ENCODE results near the gene SPTBN4.
A peak's percentile ranks its signal among the peaks of the same experiment; 100 is the strongest.
"Not testable (repeated sequence)": the region's sequence is repeated elsewhere in the genome, so short reads cannot be mapped to it uniquely, and the experiment has no call there.

SPTBN4 gene

DNA sequence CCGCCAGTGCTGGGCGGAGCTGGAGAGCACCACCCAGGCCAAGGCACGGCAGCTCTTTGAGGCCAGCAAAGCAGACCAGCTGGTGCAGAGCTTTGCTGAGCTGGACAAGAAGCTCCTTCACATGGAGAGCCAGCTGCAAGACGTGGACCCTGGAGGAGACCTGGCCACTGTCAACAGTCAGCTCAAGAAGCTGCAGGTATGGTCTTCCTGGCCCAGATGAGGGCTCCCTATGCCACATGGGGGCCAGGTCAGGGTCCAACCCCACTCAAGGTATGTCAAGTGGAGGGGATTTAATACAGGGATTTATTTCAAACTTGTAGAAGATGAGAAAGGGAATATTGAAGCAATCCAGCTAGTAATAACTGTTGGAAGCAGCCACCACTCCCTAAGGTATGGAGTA lies 67.3 kb downstream of the SPTBN4 start:
- no peak for DNase-seq

DNA sequence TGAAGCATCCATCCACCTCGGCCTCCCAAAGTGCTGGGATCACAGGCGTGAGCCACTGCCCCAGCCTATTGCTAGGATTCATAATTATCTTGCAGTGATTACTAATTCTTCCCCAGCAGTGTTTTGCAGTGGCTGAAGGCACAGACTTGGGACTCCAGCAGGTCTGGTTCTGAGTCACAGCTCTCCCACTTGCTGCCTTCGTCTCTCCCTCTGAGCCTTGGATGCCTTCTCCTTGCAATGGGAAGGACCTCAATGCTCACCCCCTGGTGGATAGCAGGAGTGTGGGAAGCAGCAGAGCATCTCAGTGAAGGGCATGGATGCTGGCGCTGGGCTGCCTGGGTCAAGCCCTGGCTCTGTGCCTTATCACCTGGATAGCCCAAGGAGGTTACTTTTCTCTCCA lies 72.3 kb downstream of the SPTBN4 start:
- DNase-seq = no peak

DNA sequence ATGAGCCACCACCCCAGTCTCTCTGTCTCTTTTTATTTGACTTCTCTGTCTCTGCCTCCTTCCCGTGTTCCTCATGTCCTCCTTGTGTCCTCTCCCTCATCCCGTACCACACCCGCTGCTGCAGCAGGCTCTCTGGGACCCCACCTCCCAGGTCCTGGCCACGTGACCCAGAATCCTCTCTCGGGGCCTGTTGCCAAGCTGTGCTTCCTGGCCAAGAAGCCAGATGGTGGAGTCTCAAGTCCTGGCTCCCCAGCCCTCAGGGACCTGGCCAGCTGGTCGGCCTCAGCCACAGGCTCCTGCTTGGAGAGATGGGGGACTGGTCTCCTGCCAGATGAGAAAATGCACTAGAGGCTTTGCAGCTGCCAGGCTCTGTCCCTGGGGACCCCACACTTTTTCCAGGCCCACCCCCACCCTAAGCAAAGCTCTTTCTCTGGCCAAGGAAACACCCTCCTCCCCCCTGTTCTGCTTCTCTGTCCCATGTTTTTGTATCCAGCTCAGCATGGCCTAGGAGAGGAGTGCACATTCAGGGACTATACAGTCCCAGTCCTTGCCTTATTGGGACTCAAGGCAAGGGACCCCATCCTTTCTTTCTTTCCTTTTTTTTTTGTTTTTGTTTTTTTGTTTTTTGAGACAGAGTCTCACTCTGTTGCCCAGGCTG lies 75.5 kb downstream of the SPTBN4 start:
- peak; percentile 38 for DNase-seq

DNA sequence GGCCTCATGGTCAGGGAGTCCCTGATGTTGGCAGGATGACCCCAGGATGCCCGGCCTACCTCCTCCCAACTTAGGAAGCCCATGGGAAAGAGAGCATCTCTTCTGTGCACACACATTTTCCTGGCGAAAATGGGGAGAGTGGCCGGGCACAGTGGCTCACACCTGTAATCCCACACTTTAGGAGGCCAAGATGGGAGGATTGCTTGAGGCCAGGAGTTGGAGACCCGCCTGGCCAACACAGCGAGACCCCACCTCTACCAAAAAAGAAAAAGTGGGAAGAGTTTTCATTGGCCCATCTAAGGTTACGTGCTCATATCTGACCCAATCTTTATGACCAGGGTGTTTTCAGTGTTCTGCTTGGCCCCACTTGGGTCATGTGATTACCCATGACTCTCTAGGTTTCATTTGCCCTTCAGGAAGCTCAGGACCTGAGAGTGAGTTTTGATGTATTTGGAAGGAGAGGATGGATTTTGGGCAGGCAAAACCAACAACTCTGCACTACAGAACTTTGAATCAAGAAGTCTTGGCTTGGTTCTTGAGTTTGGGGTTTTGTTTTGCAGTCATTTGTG lies 76.3 kb downstream of the SPTBN4 start:
- no peak for DNase-seq

DNA sequence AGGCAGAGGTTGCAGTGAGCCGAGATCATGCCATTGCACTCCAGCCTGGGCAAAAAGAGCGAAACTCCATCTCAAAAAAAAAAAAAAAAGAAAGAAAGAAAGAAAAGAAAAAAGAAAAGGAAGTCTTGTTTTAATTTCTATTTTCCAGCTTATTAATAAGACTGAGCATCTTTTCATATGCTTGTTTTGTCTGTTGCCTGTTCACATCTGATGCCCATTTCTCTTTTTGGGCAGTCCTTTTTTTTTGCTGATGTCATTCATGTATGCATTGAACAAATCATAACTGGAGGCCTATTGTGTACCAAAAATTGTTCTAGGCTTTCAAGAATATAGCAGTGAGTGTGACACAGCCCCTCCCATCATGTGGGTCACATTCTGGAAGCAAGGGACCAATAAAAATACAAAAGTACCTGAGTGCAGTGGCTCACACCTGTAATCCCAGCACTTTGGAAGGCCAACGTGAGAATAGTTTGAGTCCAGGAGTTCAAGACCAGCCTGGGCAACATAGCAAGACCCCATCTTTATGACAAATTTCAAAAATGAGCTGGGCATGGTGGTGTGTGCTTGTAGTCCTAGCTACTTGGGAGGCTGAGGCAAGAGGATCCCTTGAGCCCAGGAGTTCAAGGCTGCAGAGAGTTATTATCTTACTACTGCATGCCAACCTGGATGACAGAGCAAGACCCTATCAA lies 79.5 kb downstream of the SPTBN4 start:
- not testable (repeated sequence) for DNase-seq

DNA sequence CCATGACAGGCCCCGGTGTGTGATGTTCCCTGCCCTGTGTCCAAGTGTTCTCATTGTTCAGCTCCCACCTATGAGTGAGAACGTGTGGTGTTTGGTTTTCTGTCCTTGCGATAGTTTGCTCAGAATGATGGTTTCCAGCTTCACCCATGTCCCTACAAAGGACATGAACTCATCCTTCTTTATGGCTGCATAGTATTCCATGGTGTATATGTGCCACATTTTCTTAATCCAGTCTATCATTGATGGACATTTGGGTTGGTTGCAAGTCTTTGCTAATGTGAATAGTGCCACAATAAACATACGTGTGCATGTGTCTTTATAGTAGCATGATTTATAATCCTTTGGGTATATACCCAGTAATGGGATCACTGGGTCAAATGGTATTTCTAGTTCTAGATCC lies 80.4 kb downstream of the SPTBN4 start:
- DNase-seq = not testable (repeated sequence)

DNA sequence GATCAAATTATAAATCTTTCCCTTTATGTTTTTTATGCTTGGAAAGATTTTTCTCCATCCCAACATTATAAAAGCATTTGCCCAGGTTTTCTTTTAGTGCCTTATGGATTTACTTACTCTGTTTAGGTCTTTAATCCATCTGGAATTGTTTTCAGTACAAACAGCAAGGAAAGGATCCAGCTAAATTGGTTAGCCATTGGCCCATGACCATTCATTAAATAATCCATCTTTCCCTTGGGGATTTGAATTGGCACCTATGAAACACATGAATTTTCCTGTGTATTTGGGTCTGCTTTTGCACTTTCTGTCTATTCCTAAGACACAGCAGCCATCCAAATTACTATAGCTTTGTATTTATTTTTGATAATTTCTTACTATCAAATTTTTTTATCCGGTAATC lies 81.0 kb downstream of the SPTBN4 start:
- DNase-seq = no peak

DNA sequence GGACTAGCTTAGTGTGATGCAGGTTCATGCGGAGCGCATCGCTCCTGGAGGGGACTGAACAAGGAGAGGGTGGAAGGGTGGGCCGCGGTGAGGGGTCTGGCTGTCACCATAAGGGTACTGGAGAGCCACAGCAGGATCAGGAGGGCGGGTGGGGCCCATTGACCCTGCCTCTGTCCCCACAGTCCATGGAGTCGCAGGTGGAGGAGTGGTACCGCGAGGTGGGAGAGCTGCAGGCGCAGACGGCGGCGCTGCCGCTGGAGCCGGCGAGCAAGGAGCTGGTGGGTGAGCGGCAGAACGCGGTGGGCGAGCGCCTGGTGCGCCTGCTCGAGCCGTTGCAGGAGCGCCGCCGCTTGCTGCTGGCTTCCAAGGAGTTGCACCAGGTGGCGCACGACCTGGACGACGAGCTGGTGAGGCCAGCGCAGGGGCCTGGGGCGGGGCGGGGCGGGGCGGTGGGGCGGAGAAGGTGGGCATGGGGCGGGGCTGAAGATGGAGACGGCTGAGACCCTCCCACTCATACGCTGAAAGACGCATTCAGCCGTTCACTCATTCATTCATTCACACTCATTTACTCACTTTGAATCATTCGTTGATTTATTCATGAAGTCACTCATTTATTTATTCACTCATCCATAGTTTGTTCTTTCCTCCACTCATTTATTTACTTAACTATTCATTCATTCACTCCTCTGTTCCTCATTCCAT lies 82.4 kb downstream of the SPTBN4 start:
- DNase-seq = peak; percentile 79

DNA sequence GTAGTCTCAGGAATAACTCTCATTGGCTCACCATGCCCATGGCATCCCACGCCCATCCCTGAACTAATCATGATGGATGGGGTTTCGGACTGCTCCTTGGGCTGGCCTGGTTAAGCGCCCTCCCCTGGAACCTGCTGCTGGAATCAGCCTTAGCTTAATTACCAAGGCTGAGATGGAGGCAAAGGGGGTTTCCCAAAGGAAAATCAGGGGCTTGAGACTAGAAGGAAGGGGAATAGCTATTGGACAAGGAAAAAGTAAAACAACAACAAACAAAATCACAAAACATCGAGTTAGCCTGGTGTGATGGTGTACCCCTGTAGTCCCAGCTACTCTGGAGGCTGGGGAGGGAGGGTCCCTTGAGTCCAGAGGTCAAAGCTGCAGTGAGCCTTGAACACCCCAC lies 84.2 kb downstream of the SPTBN4 start:
- DNase-seq = no peak

DNA sequence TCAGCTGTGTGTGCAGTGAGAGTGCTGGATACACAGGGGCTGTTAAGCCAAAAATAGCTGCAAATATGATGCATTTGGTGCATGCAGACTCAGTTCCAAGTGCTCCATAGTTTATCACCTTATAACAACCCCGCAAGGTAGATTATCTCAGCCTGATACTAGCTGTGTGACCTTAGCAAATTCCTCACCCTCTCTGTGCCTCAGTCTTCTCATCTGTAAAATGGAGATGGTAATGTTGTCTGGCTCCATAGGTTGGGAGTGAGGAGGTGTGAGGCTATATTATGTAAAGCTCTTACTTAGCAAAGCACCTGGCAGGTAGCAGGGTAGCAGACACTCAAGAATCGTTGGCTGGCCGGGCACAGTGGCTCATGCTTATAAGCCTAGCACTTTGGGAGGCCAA lies 86.0 kb downstream of the SPTBN4 start:
- DNase-seq = no peak

DNA sequence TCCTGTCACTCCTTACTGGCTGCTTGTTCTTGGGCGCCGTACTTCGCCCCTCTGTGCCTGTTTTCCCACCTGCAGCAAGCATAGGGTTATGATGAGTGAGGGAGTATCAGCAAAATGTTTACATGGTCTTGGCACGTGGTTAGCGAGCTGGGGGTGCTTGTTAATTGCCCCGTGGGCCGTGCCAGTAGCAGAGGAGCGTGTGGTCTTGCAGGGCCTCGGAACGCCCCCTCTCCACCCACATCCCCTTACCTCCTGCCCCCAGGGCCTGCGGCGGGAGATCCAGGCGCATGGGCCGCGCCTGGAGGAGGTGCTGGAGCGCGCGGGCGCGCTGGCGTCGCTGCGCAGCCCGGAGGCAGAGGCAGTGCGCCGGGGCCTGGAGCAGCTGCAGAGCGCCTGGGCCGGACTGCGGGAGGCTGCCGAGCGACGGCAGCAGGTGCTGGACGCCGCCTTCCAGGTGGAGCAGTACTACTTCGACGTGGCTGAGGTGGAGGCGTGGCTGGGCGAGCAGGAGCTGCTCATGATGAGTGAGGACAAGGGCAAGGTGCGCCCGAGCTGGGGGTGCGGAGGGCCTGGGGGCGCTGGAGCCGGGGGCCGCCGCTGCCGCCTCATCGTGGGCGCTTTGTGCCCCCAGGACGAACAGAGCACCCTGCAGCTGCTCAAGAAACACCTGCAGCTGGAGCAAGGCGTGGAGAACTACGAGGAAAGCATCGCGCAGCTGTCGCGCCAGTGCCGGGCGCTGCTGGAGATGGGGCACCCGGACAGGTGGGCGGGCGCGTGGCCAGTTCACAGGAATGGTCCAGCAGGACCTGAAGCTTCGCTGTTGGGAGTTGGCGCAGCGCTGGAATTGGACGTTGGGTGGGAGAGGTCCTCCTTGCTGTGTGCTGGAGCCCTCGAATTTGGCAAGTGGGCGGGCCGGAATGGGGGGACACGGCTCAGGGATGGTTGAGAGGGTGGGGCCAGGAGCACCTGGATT lies 87.4 kb downstream of the SPTBN4 start:
- DNase-seq = no peak

DNA sequence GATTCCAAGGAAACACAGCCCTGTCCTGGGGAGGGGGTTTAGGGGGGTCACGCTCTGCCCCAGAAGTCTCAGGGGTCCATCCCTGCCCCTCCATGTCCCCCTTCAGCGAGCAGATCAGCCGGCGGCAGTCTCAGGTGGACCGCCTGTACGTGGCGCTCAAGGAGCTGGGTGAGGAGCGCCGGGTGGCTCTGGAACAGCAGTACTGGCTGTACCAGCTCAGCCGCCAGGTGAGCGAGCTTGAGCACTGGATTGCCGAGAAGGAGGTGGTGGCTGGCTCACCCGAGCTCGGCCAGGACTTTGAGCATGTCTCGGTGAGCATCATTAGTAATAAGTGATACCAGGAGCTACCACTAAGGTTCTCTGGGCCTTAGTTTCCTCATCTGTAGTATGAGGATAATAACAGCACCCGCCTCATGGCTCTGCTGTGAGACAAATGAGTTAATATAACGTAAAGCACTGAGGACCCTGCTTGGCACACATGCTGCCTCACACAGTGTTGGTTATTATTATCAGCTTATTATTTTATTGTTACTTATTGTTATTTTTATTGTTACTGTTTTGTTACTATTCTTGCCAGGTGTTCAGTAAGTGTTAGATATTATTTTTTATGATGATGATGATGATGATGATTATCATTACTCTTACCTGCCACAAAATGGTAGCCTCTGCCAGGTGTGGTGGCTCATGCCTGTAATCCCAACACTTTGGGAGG lies 89.3 kb downstream of the SPTBN4 start:
- DNase-seq = no peak

DNA sequence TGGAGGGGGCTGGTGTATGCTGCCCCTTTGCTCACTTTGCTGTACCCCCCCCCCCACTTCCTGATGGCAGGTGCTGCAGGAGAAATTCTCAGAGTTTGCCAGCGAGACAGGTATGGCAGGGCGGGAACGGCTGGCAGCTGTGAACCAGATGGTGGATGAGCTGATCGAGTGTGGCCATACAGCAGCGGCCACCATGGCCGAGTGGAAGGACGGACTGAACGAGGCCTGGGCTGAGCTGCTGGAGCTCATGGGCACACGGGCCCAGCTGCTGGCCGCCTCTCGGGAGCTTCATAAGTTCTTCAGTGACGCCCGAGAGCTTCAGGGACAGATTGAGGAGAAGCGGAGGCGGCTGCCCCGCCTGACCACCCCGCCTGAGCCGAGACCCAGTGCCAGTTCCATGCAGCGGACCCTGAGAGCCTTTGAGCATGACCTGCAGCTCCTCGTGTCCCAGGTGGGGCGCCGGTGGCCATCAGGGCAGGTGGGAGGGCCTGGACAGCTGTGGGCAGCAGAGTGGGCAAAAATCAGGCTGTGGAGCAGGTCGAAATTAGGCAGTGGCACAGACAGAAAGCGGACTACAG lies 90.2 kb downstream of the SPTBN4 start:
- DNase-seq = no peak

DNA sequence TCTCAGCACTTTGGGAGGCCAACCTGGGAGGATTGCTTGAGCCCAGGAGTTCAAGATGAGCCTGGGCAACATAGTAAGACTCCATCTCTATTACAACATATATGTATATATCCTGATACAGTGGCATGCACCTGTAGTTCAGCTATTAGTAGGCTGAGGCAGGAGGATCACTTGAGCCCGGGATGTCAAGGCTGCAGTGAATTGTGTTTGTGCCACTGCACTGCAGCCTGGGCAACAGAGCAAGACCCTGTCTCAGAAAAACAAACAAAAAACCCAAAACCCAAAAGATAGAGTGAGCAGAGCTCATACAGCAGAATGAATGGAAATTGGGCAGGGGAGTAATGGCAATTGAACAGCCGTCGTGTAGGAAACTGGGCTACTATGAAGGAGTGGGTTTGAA lies 92.6 kb downstream of the SPTBN4 start:
- DNase-seq = no peak

DNA sequence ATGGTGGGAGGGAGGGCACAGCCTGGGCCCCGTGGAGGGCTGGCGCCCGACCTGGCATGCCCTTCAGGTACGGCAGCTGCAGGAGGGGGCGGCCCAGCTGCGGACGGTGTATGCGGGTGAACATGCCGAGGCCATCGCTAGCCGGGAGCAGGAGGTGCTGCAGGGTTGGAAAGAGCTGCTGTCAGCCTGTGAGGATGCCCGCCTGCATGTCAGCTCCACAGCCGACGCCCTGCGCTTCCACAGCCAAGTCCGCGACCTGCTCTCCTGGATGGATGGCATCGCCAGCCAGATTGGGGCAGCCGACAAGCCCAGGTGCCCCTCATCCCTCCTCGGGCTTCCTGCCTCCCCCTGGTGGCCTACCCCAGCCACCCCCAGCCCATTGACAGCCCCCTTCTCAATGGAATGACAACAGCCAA lies 93.3 kb downstream of the SPTBN4 start:
- DNase-seq = no peak

DNA sequence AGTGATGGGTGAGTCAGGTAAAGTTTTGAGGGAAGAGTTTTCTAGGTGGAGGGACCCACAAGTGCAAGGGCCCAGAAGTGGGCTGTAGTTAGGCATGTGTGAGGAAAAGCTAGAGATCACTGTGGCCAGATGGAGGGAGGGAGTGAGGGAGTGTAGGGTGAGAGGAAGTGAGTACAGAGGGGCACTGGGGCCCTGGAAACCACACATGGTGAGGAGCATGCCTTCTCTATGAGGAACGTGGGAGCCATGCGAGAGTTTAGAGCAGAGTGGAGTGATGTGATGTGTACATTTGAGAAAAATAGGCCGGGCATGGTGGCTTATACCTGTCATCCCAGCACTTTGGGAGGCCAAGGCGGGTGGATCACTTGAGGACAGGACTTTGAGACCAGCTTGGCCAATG lies 95.1 kb downstream of the SPTBN4 start:
- no peak for DNase-seq

DNA sequence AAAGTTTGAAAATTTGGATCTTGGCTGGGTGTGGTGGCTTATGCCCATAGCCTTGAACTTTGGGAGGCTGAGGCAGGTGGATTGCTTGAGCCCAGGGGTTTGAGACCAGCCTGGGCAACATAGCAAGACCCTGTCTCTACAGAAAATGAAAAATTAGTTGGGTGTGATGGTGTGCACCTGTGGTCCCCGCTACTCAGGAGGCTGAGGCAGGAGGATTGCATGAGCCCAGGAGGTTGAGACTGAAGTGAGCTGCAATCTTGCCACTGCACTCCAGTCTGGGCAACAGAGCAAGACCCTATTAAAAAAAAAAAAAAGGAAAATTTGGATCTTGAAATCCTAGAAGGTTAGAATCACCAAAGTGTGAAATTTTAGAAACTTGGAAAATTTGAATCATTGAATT lies 97.7 kb downstream of the SPTBN4 start:
- DNase-seq = not testable (repeated sequence)

DNA sequence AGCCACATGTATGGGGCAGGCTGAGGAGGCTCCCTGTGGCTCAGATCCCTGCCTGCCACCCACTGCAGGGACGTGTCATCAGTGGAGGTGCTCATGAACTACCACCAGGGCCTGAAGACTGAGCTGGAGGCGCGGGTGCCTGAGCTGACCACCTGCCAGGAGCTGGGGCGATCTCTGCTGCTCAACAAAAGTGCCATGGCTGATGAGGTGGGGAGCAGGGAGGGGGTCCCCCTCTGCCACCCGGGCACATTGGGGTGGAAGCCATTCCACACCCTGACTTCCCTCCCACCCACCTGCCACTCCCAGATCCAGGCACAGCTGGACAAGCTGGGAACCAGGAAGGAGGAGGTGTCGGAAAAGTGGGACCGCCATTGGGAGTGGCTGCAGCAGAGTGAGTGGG lies 98.6 kb downstream of the SPTBN4 start:
- DNase-seq = no peak

DNA sequence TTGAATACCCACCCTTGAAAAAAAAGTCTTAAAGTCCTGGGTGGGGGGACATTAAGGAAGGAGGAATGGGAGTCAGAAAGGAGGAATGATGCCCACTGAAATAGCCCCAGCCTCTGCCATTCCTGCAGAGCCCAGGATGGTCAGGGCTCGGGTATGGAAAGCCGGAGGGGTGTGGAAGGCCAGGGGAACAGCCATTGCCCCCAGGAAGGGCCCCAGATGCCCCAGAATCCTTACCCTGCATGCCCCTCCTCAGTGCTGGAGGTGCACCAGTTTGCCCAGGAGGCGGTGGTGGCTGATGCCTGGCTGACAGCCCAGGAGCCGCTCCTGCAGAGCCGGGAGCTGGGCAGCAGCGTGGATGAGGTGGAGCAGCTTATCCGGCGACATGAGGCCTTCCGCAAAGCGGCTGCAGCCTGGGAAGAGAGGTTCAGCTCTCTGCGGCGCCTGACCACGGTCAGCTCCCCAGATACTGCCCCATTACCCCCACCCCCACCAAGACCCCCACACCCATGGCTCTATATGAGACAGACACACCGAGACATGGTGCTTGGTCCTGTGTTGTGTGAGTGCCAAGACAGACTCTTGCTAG lies 99.2 kb downstream of the SPTBN4 start:
- DNase-seq = no peak

DNA sequence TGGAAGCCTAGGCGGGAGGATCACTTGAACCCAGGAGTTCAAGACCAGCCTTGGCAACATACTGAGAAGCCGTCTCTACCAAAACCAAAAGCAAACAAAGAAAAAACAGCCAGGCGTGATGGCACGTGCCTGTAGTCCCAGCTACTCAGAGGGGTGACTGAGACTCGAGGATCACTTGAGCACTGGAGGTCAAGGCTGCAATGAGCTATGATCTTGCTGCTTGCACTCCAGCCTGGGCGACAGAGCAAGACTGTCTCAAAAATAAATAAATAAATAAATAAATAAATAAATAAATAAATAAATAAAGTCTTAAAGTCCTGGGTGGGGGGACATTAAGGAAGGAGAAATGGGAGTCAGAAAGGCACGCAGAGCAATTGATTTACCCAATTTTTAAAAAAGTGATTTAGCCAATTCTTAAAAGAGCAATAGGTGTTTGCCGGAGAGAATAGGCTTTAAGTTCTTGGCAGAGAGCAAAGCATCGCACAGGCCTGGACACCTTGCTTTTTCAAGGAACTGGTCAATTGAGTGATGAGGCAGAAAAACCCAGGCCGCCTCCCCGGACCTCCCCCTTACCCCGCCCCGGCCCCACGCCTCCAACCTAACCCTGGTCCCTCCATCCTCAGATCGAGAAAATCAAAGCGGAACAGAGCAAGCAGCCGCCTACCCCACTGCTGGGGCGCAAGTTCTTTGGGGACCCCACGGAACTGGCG lies 100.4 kb downstream of the SPTBN4 start:
- no peak for DNase-seq
